HG02973 (cell line): ENCODE data around the gene CDK6.

ENCODE experiments used
- ATAC-seq: cut with Tn5 transposase; IDR thresholded peaks from one replicate; pipeline ENCODE4 v1.9.1; 2021; ENCODE audit warnings: moderate library complexity; ENCODE audit not compliant: unreplicated experiment

The CDK6 gene

GRCh38 chr7:92740134-92740533 is 96.2 kb downstream of the CDK6 start:
- ATAC-seq = no peak

- no peak for ATAC-seq
These were observed 97.3 kb downstream of the CDK6 start for GRCh38 chr7:92739091-92739490.

DNA sequence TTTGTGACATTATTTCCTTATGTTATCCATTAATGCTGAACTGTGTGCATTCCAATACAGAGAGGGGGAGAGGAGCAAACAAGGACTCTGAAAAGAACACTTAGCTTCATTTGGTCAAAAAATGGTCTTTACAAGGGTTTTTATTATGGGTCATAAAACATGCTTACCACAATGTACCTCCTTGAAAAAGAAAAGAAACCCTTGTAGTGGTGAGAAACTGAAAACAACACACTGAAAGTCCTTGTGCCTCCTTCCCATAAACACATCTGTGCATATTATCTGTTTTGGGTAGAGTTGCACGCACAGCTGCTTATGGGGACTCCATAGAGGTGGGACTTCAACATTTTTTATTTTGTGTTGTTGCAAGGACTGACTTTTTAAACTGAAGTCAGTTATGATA is 98.7 kb downstream of the CDK6 start:
- ATAC-seq = peak; percentile 89

DNA sequence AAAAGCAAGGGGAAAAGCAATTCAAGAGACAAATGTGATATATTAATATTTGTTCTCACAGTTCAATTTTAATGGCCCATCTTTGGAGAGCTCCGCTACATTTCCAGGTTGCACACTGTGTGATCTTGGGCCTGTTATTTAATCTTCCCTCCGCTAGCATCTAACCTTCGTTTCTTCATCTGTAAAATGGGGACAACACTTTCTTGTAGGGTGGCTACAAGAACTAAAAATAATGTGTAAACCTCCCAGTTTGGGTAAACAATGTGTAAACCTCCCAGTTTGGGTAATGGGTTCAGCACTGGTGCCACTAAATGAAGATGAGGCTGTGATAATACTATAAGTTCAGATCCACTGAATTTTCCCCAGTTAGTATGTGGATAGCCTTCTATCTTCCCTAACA is 99.5 kb downstream of the CDK6 start:
- ATAC-seq = no peak

- ATAC-seq = no peak
These were observed 100.7 kb downstream of the CDK6 start for GRCh38 chr7:92735707-92736106.

- no peak for ATAC-seq
These were observed 103.9 kb downstream of the CDK6 start for GRCh38 chr7:92732316-92733036.

DNA sequence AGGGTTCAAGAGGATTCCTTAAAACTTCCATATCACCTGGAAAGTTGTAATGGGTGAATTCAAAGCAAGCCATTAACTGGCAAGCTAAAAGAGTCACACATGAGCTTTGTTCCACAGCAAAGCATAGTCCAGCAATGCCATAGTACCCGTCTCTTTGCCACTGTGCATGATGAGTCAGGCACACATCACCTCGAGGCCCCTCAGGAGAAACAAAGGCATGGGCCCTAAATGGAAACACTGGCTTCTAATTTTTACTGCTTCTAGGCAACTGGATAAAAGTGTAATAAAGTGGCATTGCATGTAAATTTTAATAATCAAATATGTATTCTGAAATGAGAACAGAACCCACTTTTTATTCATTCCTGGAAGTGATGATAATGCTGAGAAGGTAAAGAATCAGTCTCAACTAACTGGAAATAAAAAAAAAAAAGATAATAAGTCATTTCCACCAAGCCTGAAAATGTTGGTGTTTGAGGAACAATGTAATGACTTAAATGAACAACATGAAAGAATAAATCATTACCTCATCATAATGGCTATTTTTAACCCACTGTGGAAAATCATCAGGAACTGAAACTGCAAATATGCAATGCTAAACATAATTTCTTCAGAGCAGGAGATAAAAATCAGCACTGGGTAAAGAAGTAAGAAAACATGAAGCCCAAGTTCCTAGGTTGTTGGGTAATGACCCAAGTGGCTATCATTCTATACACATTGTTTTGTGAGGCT is 104.9 kb downstream of the CDK6 start:
- ATAC-seq = peak; percentile 49

DNA sequence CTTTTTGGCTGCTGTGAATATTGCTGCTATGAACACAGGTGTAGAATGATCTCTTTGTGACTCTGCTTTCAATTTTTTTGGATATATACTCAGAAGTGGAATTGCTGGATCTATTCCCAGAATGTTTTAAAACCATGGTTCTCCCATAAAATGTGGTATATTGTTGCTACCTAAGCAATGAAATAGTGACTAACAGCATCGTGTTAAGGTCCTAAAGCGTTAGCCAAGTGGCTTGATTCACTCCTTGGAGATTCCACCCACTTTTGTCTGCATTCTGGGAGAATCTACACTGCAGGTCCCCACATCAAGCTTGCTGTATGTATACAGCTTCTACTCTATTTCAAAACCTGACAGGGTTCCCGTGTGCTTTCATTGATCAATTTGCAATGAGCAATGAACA is 105.6 kb downstream of the CDK6 start:
- ATAC-seq = no peak

DNA sequence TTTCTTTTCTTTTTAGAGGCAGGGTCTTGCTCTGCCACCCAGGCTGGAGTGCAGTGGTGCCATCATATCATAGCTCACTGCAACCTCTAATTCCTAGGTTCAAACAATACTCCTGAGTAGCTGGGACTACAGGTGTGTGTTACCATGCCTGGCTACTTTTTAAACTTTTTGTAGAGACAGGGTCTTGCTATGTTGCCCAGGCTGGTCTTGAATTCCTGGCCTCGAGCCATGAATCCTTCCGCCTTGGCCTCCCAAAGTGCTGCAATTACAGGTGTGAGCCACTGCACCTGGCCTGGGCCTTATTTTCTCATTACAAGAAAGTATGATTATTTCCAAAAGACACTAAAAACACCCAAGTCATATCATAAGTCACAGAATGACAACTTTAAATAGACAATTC is 106.6 kb downstream of the CDK6 start:
- no peak for ATAC-seq

DNA sequence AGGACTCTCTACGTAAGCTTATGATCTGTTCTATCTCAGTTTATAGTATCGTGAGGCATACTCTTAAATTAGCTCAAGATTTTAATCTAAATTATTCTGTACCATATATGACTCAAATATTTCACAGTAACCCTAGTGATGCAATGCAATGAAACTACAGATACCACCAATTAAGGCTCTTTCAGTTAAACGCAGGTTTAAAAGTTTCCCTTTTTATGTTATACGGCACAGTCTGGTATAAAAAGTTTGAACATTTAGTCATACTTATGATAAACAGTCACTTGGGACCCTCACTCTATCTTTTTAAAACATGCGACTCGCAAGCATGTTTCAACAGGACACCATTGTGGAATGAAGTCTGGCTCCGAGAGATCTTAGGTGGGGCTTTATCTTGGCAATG is 107.2 kb downstream of the CDK6 start:
- no peak for ATAC-seq

DNA sequence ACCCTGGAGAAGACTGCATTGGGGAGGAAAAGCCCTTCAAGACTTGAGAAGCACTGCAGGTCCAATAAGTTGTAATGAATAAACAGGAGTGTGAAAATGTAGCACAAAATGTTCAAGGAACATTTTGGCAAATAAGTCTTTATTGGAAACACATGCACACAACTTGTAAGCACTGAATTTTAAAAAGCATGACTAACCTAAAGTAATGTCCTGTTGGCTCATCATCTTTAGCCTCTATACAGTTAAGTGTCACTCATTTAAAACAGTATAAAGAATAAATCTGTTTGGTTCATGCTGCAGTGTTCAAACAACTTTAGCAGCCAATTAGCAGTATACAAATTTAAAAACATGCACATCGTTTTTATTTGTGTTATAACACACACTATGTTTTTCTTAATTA is 108.6 kb downstream of the CDK6 start:
- ATAC-seq = no peak

DNA sequence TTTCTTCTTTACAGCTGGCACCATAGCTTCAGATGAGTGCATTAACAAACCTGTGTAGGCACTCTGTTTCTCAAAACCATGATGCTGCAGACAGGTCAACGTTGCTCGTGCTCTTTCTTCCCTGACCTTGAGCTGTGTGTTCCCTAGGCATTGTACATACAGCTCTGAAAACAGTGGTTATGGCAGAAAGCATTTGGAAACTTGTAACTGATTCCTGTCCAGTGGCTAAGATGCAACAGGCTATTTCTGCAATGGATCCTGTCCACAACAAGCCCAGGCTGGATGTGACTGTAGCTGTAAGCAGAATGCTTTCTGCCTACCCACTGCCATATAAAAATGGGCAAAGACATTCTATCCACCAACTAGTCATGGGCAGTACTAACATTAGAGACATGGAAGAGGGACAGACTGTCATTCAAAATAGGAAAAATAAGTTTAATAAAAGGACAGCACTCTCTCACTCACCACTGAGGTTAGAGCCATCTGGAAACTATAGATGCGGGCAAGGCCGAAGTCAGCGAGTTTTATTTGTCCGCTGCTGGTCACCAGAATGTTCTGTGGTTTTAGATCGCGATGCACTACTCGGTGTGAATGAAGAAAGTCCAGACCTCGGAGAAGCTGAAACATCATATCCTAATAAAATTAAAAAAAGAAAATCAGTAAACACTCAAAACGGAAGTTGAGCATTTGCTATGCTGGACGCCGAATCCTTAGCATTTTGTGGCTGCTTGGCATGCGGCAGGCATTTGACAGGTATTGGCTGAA is 111.0 kb downstream of the CDK6 start:
- ATAC-seq = no peak

DNA sequence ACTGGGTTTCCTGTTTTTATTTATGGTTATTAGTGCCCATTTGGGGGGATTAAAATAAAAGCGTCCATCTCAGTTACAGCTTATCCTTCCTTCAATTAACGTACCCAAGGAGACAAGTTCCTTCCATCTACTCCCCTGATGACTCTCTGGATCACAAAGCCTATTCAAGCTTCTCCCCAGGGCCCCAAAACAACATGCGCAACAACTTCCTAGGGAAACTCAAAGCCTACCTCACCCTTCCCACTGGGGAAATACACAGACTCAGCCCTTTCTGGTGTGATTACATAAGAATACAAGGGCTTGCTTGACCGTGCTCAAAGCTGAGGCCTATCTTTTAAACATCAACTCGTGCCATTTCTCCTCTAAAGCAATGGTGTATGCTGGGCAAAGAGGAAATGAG is 112.4 kb downstream of the CDK6 start:
- ATAC-seq = no peak

DNA sequence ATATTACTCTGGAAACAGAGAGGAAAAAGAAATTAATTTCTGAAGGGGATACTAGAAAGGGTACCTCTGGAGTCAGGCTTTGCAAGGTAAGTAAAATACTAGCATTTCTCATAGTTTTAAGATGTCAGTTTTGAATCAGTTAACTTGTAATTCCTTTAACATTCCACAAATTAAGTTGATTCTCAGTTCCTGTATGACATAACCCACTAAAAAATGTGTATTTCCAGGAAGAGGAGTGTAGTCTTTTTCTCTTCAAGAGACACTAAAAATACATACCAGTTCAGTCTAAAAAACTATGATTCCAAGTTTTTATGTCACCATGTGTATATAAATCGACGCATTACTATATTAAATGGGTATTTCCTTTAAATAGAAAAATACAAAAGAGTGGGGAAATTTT is 113.2 kb downstream of the CDK6 start:
- ATAC-seq = no peak

GRCh38 chr7:92722541-92722940 is 113.8 kb downstream of the CDK6 start:
- no peak for ATAC-seq

- ATAC-seq = peak; percentile 46
These were observed 115.6 kb downstream of the CDK6 start for GRCh38 chr7:92720604-92721350.

DNA sequence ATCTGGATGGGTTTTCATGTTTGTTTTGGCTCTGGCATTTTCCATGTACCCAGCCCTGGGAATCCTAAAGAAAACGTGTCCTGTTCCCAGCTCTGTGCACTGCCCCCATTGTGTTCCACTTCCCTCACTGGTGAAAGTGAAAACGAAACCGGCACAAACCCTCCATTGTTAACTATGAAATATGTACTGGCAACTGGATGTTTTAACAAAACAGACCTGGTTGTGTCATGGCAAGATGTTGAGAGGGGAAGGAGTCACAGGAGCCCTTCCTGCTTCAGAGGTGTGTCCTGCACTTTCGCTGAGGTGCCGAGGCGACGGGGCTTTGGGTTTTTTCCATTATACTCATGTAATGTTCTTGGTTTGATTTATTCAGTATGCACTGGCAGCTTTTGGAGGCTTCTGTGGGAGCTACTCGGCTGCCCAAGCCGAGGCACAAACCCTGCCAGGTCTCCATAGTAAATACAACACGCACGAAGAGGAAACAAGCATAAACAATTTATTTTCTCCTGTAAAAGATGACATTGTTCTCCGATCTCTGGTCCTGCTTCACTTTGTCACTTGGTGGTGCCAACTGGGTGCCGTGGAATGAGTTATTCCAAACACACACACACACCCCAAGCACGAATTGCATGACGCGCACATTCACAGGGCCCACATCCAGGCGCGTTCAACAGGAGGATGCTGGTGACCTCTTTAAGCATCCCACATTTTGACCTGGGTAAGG is 118.2 kb downstream of the CDK6 start:
- ATAC-seq = peak; percentile 69

GRCh38 chr7:92717623-92717992 is 118.8 kb downstream of the CDK6 start:
- no peak for ATAC-seq

- no peak for ATAC-seq
These were observed 119.4 kb downstream of the CDK6 start for GRCh38 chr7:92716825-92717580.

GRCh38 chr7:92715963-92716362 is 120.4 kb downstream of the CDK6 start:
- no peak for ATAC-seq
